GM18951 (cell line): ENCODE measurements around the gene GRIA1.

Experiments used
- POLR2A ChIP-seq: IDR thresholded peaks from 4 replicates; pipeline ENCODE4 v1.6.1; 2011; ENCODE audit warnings: mild to moderate bottlenecking; ENCODE audit not compliant: insufficient read length, insufficient read depth; ENCODE audit errors: extremely low read depth
- in situ Hi-C: fragments of 300-500 bp; cut with MboI; formaldehyde crosslinking; loops from one replicate; pipeline ENCODE4 v1.12.0; 2022; ENCODE audit warnings: low sequenced_read_pairs, mixed read lengths, inconsistent platforms; ENCODE audit not compliant: unreplicated experiment

Gene GRIA1

DNA sequence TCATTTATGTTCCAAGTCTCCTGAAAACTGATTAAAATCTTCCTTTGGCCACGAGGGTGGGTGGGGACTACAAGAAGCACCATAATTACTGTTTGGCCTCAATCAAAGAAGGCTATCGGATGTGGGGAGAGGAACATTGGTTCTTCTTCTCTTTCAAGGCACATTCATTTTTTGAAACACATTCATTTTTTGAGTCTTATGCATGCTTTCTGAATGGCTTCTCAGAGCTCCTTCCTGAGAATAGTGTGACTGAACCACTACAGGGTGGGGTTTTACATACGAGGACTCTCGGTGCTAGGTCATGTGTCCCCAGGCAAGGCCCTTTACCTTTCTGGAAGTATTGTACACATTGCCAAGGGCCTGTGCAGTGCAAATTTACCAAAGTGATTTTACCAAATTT, 7.0 kb upstream of the GRIA1 start:
- in situ Hi-C loops: no loop called here
- no peak for TF ChIP-seq POLR2A

DNA sequence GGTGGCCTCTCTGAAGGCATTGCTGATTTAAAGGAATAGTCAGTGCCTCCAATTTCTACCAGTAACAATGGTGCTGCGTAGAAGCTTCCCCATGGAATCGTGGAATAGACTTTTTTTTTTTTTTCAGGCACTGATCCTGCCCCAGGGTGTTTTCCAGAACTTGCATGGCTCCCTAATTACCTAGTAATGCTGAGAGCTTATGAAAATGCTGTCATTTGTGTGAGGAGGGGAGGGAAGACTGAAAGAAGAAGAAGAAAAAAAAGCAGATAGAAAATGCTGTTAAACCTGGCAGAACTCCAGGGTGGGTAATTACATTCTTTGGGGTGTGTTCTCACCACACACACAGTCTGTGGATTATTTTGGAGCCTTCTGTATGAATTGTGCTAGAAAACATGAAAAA, 4.8 kb upstream of the GRIA1 start:
- TF ChIP-seq POLR2A: no peak
- in situ Hi-C loops: no loop called here

DNA sequence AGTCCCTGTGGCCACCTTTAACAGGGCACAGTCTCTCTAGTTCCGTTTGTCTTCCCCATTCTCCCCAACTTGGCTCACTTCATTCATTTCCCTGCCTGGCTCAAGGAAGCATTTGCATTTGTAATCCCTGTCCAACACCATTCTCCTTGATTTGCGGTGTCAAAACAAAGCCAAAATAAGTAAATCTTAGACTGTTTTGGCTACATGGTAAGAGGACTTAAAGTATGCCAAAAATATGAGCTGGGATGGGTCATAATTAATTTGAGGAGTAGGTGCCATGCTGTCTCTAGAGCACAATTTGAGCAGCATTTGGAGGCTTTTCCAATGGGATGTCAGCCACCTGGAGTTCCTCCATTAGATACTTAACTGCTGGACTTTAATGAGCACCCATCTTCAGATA, 3.7 kb upstream of the GRIA1 start:
- no peak for TF ChIP-seq POLR2A
- in situ Hi-C loops: no loop called here

DNA sequence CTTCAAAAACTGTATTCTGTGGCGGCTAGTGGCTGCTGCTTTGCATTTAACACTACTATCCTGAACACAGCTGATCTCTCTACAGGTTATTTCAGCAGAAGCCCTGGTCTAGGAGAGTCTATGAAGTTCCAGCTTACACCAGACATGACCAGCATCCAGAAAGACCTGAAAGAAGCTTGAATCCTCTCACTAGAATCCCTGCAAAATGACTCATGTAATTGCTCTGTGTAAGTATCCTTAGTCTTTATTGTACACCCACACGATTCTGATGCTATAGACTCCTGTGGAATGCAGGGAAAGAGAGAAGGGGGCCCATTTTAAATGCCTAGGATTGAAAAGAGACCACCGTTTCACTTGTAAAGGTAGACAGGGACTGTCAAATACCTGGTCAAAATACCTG, 859 bp upstream of the GRIA1 start:
- in situ Hi-C loops: no loop called here
- TF ChIP-seq POLR2A: no peak

DNA sequence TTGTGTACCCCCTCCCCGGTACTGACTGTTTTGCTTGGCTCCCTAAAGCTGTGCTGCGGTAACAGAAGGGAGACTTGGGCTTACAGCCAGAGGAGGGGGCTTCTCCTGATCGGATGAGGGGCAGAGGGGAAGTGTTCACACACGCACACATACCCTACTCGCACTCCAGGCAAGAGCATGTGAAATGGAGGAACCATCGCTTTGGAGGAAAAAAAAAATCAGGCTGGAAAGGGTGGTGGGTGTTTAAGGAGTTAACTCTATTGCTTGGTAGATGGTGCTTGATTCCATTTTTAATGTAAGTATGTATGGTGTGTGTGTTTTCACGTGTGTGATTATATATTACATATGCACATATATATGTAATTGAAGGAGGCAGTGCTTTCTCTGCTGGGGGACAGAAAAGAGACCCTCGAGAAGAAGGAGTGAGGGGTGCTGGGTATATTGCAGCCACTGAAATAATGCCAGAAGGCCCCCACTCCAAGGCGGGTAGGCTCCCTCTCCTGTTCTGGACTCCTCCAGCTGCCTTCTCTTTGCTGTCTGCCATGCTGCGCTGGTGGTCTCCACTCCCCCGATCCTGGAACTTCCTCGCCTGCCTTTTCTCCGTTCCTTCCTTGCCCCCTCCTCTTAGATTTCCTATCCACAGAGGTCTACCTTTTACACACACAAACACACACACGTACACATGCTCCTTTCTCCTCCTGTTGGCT, 721 bp downstream of the GRIA1 start:
- TF ChIP-seq POLR2A: no peak
- in situ Hi-C loops: no loop called here

DNA sequence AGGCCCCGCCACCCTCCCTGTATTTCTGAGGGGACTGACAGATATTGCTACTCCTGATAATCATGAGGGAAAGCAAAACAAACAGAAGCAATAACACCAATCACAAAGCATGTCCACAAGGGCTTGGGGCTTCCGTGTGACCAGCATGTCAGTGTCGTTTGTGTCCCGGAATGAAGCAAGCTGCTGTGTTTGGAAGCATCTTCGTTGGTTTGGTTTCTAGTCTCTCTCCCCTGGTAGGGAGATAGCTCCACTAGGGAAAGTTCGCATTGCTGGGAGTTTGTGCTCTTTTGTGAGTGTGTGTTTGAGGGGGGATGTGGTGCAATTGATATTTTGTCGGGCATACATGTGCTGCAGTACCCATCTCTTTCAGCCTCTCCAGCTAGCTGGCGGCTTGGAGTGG, 1.4 kb downstream of the GRIA1 start:
- in situ Hi-C loops: no loop called here
- TF ChIP-seq POLR2A: no peak

DNA sequence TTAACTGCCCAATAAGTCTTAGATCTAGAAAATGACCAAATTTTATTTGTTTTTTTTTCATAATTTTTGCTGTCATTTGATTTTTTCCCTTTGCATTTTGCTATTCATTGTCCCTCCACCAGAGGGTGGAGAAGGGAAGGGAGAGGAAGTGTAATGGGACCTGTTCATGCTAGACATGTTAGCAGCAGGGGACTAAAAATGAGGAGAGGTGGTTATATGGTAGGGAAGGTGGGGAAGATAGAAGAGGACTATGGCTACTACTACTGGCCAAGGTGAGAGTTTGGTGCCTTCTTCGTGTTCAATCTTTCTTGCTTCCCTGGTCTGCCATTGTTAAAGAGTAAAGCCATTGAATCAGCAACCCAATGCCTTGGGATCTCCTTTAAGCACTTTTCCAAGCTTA, 6.4 kb downstream of the GRIA1 start:
- in situ Hi-C loops: no loop called here
- TF ChIP-seq POLR2A: no peak

DNA sequence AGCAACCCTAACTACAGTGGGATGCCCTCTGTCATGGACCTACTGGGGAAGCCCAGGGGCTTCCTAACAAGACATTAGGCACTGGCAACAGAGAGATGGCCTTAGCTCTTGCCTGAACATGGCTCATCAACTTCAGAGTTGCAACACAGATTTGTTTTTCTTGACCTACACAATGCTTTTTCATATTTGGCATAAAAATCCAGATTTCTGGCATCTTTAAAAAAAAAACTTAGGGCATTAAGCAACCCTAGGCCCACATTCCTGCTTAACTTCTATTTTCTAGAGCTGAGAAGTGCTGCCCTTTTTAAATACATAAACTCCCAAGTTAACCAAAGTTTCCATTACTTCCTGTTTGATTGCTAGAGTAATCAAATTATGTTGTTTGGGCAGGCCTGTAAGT, 8.0 kb downstream of the GRIA1 start:
- in situ Hi-C loops: no loop called here
- no peak for TF ChIP-seq POLR2A

DNA sequence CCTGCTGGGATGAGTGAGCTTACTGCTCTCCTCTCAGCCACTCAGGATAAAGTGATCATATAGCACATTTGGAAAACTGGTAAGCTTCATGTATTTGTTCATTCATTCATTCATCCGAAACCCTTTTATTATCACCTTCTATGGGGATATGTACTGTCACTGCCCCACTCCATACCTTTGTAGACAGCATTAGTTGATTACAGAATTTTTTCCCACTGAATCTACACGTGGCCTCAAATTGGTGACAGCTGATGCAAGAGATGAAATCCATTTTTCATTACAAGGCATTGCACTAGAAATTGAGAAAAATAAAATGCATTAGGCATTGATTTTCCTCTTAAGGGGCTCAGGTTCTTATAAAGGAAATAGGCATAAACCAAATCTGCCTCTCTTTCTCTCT, 9.7 kb downstream of the GRIA1 start:
- in situ Hi-C loops: no loop called here

DNA sequence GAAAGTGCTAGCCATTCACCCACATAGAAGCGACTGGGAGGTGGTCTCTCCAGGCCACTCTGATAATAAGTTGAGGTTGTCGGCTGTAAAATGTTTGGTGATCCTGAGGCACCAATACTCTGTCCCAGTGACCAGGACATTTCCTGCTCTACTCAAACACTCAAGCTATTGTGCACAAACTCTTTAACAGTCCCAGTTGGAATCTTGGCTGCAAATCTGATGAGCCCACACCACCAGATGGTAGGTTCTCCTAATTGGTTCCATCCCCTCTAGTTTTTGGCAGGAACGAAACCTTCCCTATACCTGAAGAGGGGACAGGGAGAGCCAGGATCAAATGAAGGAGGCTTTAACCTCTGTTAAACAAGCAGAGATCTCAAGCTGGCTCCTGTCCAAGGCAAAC, 14.3 kb downstream of the GRIA1 start:
- TF ChIP-seq POLR2A: no peak
- in situ Hi-C loops: no loop called here

More for the DNA sequence above, 9.7 kb downstream of the GRIA1 start:
- TF ChIP-seq POLR2A: no peak

DNA sequence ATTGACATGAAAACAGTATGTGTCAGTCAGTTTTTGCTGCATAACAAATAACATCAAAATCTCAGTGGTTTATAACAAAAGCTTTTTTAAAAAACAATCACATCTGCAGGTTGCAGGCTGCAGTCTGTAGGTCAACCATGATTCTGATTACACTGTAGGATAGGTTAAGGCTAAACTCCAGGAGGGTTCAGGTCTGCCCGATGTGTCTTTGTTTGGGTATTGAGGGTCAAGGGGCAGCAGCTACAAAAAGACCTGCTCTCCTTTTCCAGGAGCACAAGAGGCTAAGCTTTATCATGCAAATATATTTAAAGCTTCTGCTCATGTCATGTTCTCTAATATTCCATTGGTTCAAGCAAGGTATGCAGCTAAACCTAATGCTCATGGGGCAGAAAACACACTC, 18.2 kb downstream of the GRIA1 start:
- in situ Hi-C loops: no loop called here

DNA sequence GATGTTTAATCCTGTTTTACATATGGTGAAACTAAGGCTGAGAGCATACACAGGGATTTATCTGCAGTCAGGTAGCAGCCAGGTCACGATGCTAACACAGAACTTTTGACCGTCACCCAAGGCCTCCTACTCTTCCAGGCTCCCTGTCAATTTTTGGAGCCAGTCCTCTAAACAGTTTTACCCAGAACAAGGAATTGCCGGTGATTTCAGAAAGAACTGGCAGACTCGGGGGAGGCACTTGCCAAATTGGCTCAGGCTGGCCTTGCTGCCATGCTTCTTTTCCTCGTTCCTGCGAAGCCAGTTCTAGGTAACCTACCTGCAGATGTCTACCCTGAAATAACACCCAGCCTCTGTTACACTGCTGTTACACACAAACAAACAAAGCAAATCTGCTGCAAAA, 21.2 kb downstream of the GRIA1 start:
- no peak for TF ChIP-seq POLR2A
- in situ Hi-C loops: no loop called here

More for the DNA sequence above, 18.2 kb downstream of the GRIA1 start:
- no peak for TF ChIP-seq POLR2A

DNA sequence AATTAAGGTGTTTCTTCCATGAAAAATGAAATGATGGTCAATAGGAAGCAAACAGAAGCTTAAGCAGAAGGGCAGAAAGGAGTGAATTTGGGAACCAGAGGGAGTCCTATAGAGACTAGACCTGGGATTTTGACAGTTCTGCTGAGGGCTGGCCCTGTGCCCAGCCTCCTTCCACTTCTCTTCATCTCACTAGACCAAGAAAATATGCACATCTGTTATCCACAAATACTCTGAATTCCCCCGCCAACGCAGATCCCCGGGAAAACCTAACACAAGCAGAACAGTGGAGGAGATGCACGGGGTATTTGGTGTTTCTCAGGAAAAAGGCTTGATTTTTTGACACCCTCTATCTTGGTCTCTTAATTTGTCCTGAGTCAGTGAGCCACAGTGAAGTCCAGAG, 22.7 kb downstream of the GRIA1 start:
- in situ Hi-C loops: no loop called here
- TF ChIP-seq POLR2A: no peak

DNA sequence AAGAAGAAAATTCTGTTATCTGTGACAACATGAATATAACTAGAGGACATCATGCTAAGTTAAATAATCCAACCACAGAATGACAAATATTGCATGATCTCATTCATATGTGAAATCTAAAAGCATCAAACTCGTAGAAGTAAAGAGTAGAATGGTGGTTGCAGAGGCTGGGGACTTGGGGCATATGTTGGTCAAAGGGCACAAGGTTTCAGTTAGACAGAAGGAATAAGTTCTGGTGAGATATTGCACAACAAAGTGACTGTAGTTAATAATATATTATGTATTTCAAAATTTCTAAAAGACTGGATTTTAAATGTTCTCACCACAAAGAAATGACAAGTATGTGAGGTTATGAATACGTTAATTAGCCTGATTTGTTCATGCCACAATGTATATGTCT, 24.8 kb downstream of the GRIA1 start:
- TF ChIP-seq POLR2A: no peak
- in situ Hi-C loops: no loop called here
